Nephron (organoid): ENCODE data around the gene DTNB.

Source experiments
- H3K27ac Mint-ChIP-seq, 3 experiments: 2 replicates each; pipeline ENCODE4 v1.8.0; 2020; ENCODE audit warnings: mixed read lengths in 3 of 3, mild to moderate bottlenecking in 2 of 3, moderate library complexity in 1 of 3
- H3K27me3 Mint-ChIP-seq: 2 replicates; pipeline ENCODE4 v1.8.0; 2021; ENCODE audit warnings: low read depth, mild to moderate bottlenecking, moderate library complexity, mixed read lengths
- H3K36me3 Mint-ChIP-seq: 2 replicates; pipeline ENCODE4 v1.8.0; 2020; ENCODE audit warnings: low read depth, mixed read lengths
- H3K4me1 Mint-ChIP-seq: 2 replicates; pipeline ENCODE4 v1.8.0; 2020; ENCODE audit warnings: mixed read lengths
- H3K4me3 Mint-ChIP-seq, 3 experiments: 2 replicates each; pipeline ENCODE4 v1.8.0; 2020; ENCODE audit warnings: mild to moderate bottlenecking in 3 of 3, mixed read lengths in 3 of 3, moderate library complexity in 2 of 3
- H3K9me3 Mint-ChIP-seq: 2 replicates; pipeline ENCODE4 v1.8.0; 2020; ENCODE audit warnings: mixed read lengths
- TF ChIP-seq, protein P1 (sequence below), 3 experiments: fragments of 200-600 bp; sonication (generic); IDR thresholded peaks; one replicate each; pipeline ENCODE4 v1.5.0; 2021; ENCODE audit warnings: antibody characterized with exemption in 3 of 3; ENCODE audit not compliant: unreplicated experiment in 3 of 3

Gene DTNB

DNA sequence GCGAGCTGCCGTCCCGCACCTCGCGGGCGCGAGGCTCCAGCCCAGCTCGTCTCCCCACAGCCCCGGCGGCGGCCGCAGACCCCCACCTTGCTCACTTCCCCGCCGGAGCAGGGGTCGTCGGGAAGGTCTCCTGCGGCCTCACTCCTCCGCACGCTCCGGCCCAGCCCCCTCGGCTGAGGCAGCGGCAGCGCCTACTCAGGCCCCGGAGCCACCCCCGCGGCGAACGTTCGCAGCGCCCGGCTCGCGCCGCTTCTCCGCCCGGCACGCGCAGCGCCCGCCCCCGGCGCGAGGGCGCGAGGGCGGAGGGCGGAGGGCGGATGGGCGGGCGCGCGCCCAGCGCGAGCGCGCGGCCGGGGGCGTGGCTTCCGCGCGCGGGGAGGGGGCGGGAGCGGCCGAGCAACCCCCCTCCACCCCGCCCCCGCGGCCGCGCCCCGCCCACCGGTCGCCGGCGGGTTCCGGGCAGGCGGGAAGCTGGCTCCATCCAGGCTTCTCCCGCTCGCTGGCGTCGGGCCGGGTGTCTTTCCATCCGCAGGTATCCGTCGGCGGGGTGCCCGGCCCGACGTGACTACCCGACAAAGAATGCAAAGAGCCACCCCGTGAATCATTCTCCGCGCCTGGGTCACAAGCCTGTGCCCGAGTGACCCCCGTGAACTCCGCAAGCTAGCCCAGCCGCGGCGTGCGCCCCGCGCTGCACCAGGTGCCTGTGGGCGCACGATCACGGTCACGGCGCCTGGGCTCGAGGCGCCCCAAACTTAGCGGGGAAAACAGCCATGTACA is at the start of gene DTNB:
DTNB (minus strand) TSS at position 278 of the 777 bp plus-strand sequence. CDS start 20,917 bp downstream, outside the sequence.
- peak within 1 kb of the TSS; percentile 82 to 86 (median 86) for H3K4me3 Mint-ChIP-seq
- no peaks in the 10 kb centered on the region for H3K36me3 Mint-ChIP-seq
- H3K9me3 Mint-ChIP-seq = peaks cover 4% of the 10 kb centered on the region
- peaks cover 5% of the 10 kb centered on the region for H3K4me1 Mint-ChIP-seq
- H3K27me3 Mint-ChIP-seq = peaks cover 23% of the 10 kb centered on the region
- H3K27ac Mint-ChIP-seq = peak within 1 kb of the TSS in 2 of 3 experiments; percentile 61 to 74
- TF ChIP-seq, protein P1, sequence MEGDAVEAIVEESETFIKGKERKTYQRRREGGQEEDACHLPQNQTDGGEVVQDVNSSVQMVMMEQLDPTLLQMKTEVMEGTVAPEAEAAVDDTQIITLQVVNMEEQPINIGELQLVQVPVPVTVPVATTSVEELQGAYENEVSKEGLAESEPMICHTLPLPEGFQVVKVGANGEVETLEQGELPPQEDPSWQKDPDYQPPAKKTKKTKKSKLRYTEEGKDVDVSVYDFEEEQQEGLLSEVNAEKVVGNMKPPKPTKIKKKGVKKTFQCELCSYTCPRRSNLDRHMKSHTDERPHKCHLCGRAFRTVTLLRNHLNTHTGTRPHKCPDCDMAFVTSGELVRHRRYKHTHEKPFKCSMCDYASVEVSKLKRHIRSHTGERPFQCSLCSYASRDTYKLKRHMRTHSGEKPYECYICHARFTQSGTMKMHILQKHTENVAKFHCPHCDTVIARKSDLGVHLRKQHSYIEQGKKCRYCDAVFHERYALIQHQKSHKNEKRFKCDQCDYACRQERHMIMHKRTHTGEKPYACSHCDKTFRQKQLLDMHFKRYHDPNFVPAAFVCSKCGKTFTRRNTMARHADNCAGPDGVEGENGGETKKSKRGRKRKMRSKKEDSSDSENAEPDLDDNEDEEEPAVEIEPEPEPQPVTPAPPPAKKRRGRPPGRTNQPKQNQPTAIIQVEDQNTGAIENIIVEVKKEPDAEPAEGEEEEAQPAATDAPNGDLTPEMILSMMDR (IDR thresholded peaks at IDR 0.05; ENCODE audit: unreplicated experiment in 3 of 3) = no peak

DNA sequence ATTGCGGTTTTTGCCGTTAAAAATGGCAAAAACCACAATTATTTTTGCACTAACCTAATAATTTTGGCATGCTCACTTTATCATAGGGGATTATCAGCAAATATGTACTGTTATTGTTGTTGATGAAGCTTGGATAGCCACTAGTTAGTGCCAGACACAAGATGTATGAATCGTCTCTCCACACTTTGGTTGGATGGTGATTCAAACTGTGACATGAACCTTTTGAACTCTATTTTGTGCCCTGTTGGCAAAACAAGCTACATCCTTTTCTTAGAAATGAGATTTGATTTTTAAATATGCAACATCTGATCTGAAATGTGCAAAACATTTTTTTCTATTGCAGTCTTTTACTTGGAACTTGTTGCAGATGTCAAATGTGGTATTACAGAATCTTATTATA is 48.8 kb upstream of the DTNB start:
- TF ChIP-seq, protein P1 (IDR thresholded peaks at IDR 0.05; ENCODE audit: unreplicated experiment in 3 of 3) = no peak
- no peak overlapping the region for H3K27ac Mint-ChIP-seq
- H3K9me3 Mint-ChIP-seq = no peaks in the 10 kb centered on the region
- H3K4me1 Mint-ChIP-seq = no peaks in the 10 kb centered on the region
- no peak overlapping the region for H3K4me3 Mint-ChIP-seq
- H3K27me3 Mint-ChIP-seq = peaks cover 8% of the 10 kb centered on the region
- H3K36me3 Mint-ChIP-seq = no peaks in the 10 kb centered on the region

DNA sequence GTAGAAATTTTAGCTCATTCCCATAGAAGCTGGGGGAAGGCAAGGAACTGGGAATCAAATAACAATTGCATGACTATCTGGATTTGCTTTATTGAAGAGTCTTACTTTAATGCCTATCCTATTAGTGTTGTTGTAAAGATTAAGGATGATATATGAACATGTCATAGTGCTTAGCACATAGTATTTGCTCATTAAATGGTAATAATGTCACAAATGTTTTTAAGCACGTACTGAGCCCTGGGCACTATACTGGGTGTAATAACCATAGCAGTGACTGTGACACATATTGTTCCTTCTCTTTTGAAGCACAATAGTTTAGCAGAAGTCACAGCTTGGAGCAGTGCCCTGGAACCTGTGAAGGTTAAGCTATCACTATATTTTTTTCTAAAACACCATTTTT is 47.2 kb upstream of the DTNB start:
- Mint-ChIP-seq H3K36me3 (no peaks in the 10 kb centered on the region), H3K27ac (no peak overlapping the region), H3K4me3 (no peak overlapping the region), H3K4me1 (no peaks in the 10 kb centered on the region), H3K27me3 (peaks cover 4% of the 10 kb centered on the region), H3K9me3 (no peaks in the 10 kb centered on the region)
- TF ChIP-seq, protein P1 (IDR thresholded peaks at IDR 0.05; ENCODE audit: unreplicated experiment in 3 of 3) = no peak

DNA sequence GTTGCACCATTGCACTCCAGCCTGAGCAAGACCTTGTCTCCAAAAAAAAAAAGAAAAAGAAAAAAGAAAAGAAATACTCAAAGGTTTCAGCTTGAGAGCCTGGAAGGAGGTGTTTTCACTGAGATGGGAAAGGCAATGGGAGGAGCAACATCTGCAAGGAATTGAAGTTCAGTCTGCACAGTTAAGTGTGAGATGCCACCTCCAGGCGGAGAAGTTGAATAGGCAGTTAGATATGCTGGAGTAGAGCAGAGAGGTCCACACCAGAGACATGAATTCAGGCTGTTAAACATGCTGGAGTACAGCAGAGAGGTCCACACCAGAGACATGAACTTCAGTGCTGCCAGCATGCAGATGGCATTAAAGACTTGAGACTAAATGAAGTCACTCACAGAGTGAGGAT is 41.4 kb upstream of the DTNB start:
- H3K36me3 Mint-ChIP-seq = peaks cover 3% of the 10 kb centered on the region
- H3K4me3 Mint-ChIP-seq = no peak overlapping the region
- no peak overlapping the region for H3K27ac Mint-ChIP-seq

DNA sequence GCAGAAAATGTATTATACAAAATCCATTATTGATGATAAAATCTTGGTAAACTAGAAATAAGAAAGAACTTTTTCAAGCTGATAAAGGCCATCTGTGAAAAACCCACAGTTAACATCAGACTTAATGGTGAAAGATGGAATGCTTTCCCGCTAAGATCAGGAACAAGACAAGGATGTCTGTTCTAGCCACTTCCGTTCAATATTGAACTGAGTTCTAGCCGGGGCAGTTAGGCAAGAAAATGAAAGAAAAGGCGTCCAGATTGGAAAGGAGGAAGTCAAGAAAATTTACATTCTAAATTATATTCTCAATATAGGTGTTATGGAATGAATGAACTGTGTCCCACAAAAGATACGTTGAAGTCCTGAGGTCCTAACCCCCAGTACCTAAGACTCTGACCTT is 39.1 kb upstream of the DTNB start:
- H3K27ac Mint-ChIP-seq = no peak overlapping the region
- peaks cover 6% of the 10 kb centered on the region for H3K27me3 Mint-ChIP-seq
- peaks cover 6% of the 10 kb centered on the region for H3K4me1 Mint-ChIP-seq
- H3K4me3 Mint-ChIP-seq = no peak overlapping the region
- TF ChIP-seq, protein P1 (IDR thresholded peaks at IDR 0.05; ENCODE audit: unreplicated experiment in 3 of 3) = no peak
- H3K36me3 Mint-ChIP-seq = peaks cover 3% of the 10 kb centered on the region
- H3K9me3 Mint-ChIP-seq = no peaks in the 10 kb centered on the region

More for the DNA sequence above, 41.4 kb upstream of the DTNB start:
- Mint-ChIP-seq H3K9me3 (no peaks in the 10 kb centered on the region), H3K27me3 (peaks cover 10% of the 10 kb centered on the region), H3K4me1 (peaks cover 6% of the 10 kb centered on the region)
- TF ChIP-seq, protein P1 (IDR thresholded peaks at IDR 0.05; ENCODE audit: unreplicated experiment in 3 of 3) = no peak
